A673 (cell line): ENCODE data around the gene ATF1.

Source experiments
- EZH2 ChIP-seq: fragments of 200-600 bp; sonication (generic); IDR thresholded peaks from 2 replicates; pipeline ENCODE4 v1.6.1; 2017; ENCODE audit warnings: borderline replicate concordance, low read depth, mild to moderate bottlenecking, mixed read lengths, antibody characterized with exemption, low read length; ENCODE audit not compliant: poor library complexity, severe bottlenecking
- TF ChIP-seq, protein P1 (sequence below): fragments of 300-800, 200-600 bp; sonication (generic); conservative IDR thresholded peaks from 2 replicates; pipeline ENCODE4 v1.5.1; 2017; ENCODE audit warnings: low read depth, mild to moderate bottlenecking, antibody characterized with exemption, low read length, moderate library complexity, mixed read lengths

- TF ChIP-seq, protein P1, sequence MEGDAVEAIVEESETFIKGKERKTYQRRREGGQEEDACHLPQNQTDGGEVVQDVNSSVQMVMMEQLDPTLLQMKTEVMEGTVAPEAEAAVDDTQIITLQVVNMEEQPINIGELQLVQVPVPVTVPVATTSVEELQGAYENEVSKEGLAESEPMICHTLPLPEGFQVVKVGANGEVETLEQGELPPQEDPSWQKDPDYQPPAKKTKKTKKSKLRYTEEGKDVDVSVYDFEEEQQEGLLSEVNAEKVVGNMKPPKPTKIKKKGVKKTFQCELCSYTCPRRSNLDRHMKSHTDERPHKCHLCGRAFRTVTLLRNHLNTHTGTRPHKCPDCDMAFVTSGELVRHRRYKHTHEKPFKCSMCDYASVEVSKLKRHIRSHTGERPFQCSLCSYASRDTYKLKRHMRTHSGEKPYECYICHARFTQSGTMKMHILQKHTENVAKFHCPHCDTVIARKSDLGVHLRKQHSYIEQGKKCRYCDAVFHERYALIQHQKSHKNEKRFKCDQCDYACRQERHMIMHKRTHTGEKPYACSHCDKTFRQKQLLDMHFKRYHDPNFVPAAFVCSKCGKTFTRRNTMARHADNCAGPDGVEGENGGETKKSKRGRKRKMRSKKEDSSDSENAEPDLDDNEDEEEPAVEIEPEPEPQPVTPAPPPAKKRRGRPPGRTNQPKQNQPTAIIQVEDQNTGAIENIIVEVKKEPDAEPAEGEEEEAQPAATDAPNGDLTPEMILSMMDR = no peak
- TF ChIP-seq EZH2 = no peak
Measured at GRCh38 chr12:50784501-50784900, 20.6 kb downstream of the ATF1 start.
